ENCODE data around the gene ICE2. TPM values are rescaled to one million over a fixed set of nuclear protein-coding genes. Genes with fewer than 3 reads are reported as not detected.

The ICE2 gene
- total RNA-seq, 1 donor from 2014 or later = 67.2 TPM

DNA sequence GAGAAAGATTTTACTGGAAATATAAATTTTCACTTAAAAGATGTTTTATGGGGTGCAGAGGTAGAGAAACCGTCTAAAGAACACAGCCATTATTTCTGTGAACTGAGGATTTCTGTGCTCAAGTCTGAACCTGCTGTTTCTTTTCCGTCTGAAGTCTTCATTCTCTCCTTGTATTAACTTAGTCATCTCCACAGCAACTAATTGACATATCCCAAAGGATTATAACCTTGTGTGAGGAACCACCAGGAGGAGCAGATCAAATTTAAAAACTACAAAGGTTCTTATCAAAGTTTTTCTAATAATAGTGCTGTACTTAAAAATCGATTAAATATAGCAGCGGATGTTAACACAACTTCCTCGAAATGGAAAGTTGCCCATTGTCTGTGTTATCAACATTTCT, 31.1 kb upstream of the ICE2 start:
- Mint-ChIP-seq H3K27me3 (ENCODE audit: low read depth) (no peaks in the 10 kb centered on the region), H3K4me3 (no peak overlapping the region), H3K36me3 (no peaks in the 10 kb centered on the region), H3K4me1 (peaks cover 10% of the 10 kb centered on the region), H3K9me3 (no peaks in the 10 kb centered on the region), H3K27ac (no peak overlapping the region)
- TF ChIP-seq, protein P1, sequence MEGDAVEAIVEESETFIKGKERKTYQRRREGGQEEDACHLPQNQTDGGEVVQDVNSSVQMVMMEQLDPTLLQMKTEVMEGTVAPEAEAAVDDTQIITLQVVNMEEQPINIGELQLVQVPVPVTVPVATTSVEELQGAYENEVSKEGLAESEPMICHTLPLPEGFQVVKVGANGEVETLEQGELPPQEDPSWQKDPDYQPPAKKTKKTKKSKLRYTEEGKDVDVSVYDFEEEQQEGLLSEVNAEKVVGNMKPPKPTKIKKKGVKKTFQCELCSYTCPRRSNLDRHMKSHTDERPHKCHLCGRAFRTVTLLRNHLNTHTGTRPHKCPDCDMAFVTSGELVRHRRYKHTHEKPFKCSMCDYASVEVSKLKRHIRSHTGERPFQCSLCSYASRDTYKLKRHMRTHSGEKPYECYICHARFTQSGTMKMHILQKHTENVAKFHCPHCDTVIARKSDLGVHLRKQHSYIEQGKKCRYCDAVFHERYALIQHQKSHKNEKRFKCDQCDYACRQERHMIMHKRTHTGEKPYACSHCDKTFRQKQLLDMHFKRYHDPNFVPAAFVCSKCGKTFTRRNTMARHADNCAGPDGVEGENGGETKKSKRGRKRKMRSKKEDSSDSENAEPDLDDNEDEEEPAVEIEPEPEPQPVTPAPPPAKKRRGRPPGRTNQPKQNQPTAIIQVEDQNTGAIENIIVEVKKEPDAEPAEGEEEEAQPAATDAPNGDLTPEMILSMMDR (IDR thresholded peaks at IDR 0.05; ENCODE audit: unreplicated experiment) = no peak
- no peak for DNase-seq (ENCODE audit: low spot score in 2 of 2, unreplicated experiment in 2 of 2)

DNA sequence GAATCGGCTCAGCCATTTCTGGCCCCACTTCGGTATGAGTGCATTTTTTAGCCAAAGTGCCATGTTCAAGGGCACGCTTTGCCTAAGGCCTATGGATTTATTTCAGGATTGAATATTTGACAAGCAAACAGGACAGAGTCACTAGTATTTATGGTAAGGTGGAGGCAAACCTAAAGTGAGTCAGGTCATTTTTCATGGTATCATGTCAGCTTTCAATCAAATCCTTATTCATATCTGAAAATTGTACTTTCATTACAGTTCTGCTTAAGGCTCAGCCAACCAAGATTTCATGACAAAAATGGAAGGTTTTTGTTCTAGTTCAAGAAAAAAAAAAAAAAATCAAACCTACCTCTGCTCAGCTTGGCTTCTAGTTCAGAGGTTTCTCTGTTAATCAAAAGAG, 30.5 kb upstream of the ICE2 start:
- no peak for DNase-seq (ENCODE audit: low spot score in 2 of 2, unreplicated experiment in 2 of 2)
- Mint-ChIP-seq H3K9me3 (no peaks in the 10 kb centered on the region), H3K4me1 (peaks cover 14% of the 10 kb centered on the region), H3K27me3 (ENCODE audit: low read depth) (no peaks in the 10 kb centered on the region), H3K27ac (no peak overlapping the region), H3K4me3 (no peak overlapping the region), H3K36me3 (peaks cover 4% of the 10 kb centered on the region)
- TF ChIP-seq, protein P1 (IDR thresholded peaks at IDR 0.05; ENCODE audit: unreplicated experiment) = no peak

DNA sequence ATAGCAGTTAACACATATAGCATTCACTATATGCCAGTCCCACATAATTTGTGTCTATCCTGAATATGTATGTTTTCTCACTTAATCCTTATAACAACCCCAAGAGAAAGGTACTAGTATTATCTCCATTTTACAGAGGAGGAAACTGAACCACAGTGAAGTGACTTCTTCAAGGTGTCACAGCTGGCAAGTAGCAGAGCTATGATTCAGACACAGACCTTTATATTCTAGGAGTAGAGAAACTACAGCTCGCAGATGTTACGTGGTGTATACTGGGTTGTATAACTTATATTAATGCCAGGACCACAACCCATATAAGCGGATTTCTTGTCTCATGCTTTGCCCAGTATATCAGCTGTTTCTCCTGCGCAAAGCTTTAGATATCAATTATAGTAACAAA, 29.5 kb upstream of the ICE2 start:
- TF ChIP-seq, protein P1 (IDR thresholded peaks at IDR 0.05; ENCODE audit: unreplicated experiment) = no peak
- no peak for DNase-seq (ENCODE audit: low spot score in 2 of 2, unreplicated experiment in 2 of 2)
- no peak overlapping the region for H3K4me3 Mint-ChIP-seq
- peaks cover 14% of the 10 kb centered on the region for H3K4me1 Mint-ChIP-seq
- no peaks in the 10 kb centered on the region for H3K27me3 Mint-ChIP-seq (ENCODE audit: low read depth)
- no peak overlapping the region for H3K27ac Mint-ChIP-seq
- H3K9me3 Mint-ChIP-seq = no peaks in the 10 kb centered on the region
- peaks cover 5% of the 10 kb centered on the region for H3K36me3 Mint-ChIP-seq

DNA sequence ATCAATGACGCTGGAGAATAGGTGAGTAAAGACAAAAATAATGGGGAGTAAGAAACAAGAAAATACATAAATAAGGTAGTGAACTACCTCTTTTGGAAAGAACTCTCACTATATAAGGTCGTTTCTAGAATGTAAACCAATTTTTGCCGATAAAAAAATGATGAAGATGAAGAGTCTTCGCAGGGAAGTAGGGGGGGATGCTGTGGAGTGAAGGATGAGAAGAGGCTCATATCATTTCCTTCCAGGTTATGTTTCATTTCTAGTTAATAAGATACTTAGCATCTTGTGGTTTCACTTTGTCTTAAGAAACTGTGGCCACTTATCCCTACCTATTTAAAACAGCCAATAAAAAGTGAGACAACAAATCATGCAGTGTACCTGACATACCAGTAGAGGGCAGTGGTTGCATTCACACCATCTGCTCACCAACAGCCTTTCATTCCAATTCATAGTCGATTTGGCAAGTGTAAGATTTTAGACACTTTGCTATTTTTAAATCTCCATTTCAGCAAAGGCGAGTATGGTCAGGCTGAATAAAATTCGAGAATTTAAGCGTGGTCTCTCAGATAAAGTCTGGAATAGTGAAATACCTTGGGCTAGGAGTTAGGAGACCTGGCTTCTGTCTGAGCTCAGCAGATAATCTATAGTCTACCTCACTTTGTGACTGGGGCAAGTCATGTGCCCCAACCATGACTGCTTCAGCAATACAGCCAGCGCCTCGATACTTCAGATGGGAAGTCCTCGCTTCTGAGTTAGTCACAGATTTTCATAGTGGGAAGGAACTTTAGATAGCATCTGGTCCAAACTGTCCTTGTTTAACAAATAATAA, 28.9 kb upstream of the ICE2 start:
- no peaks in the 10 kb centered on the region for H3K9me3 Mint-ChIP-seq

DNA sequence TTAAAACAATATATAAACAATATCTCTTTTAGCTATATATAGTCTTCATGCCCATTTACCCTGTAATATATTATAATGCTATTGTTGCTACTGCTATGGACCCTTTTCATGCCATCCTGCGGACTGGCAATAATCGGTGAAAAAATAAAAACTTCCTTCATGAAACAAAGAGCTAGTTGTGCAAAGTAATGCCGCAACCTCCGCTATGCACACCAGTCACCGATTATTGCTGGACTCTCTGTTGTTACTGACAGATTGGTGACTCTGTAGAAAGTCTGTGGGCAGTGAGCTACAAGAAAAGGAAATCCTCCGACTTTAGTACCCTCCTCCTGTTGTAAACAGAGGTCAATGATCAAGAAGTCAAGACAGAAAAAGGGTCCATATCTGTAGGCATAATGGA, 17.9 kb upstream of the ICE2 start:
- TF ChIP-seq, protein P1 (IDR thresholded peaks at IDR 0.05; ENCODE audit: unreplicated experiment) = no peak
- H3K27ac Mint-ChIP-seq = no peak overlapping the region
- peaks cover 11% of the 10 kb centered on the region for H3K36me3 Mint-ChIP-seq
- no peaks in the 10 kb centered on the region for H3K9me3 Mint-ChIP-seq
- no peaks in the 10 kb centered on the region for H3K27me3 Mint-ChIP-seq (ENCODE audit: low read depth)
- no peak overlapping the region for H3K4me3 Mint-ChIP-seq
- no peaks in the 10 kb centered on the region for H3K4me1 Mint-ChIP-seq
- no peak for DNase-seq (ENCODE audit: low spot score in 2 of 2, unreplicated experiment in 2 of 2)

More for the DNA sequence above, 28.9 kb upstream of the ICE2 start:
- Mint-ChIP-seq H3K4me1 (peaks cover 14% of the 10 kb centered on the region), H3K27ac (no peak overlapping the region), H3K36me3 (peaks cover 5% of the 10 kb centered on the region), H3K27me3 (ENCODE audit: low read depth) (no peaks in the 10 kb centered on the region), H3K4me3 (no peak overlapping the region)
- TF ChIP-seq, protein P1 (IDR thresholded peaks at IDR 0.05; ENCODE audit: unreplicated experiment) = peak; percentile 89
- DNase-seq (ENCODE audit: low spot score in 2 of 2, unreplicated experiment in 2 of 2) = no peak
